GM21381 (cell line): Measurements from ENCODE around the gene HES5.
A peak's percentile ranks its signal among the peaks of the same experiment; 100 is the strongest.

Source experiments
- ATAC-seq: cut with Tn5 transposase; IDR thresholded peaks from one replicate; pipeline ENCODE4 v1.9.1; 2021; ENCODE audit warnings: mild to moderate bottlenecking, moderate library complexity; ENCODE audit not compliant: unreplicated experiment

The HES5 gene

GRCh38 chr1:2533365-2533764 lies 3.3 kb upstream of the HES5 start:
- ATAC-seq: no peak

- no peak for ATAC-seq
Observed at GRCh38 chr1:2532485-2533160, 2.6 kb upstream of the HES5 start.

DNA sequence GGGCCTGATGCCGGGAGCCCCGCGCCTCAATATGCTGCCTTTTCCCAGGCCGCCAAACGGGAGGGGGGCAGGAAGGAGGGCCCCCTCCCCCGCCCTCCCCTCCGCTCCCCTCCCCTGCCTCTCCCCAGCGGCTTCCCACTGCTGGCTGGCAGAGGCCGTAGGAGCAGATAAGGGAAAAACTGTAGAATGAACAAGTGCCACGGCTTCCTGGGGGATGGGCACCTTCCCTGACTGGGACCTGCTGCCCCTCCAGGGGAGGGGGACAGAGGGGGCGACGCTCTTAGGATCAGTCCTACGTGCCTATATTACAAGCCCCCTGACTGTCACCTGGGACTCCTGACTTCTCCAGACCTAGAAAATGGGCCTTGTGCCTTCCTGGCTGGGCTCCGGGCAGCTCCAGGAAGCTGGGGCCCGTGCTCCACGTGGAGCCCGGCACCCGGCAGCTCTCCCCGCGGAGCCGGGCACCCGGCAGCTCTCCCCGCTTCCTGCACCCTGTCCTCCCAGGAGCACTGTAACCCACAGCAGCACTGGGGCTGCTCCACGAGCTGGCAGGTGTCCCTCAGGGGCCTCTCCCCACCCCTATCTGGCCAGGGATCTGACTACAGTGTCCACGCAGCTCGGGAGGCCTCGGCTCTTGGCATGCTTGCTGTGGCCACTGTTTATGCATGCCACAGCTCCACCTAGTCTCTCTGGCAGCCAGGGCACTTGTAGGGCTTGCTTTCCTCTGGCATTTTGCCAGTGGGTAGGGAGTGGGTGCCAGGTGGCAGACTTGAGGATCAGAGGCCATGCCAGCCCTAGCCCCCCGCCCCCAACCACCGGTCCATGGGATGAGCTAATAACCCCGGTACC lies 674 bp upstream of the HES5 start:
- ATAC-seq: no peak

GRCh38 chr1:2528966-2529783 lies 888 bp downstream of the HES5 start:
- no peak for ATAC-seq

- ATAC-seq: no peak
Observed at GRCh38 chr1:2528611-2528965, 1.5 kb downstream of the HES5 start.

GRCh38 chr1:2528016-2528415 lies 2.0 kb downstream of the HES5 start:
- no peak for ATAC-seq

- ATAC-seq: no peak
Observed at GRCh38 chr1:2527556-2527860, 2.6 kb downstream of the HES5 start.

DNA sequence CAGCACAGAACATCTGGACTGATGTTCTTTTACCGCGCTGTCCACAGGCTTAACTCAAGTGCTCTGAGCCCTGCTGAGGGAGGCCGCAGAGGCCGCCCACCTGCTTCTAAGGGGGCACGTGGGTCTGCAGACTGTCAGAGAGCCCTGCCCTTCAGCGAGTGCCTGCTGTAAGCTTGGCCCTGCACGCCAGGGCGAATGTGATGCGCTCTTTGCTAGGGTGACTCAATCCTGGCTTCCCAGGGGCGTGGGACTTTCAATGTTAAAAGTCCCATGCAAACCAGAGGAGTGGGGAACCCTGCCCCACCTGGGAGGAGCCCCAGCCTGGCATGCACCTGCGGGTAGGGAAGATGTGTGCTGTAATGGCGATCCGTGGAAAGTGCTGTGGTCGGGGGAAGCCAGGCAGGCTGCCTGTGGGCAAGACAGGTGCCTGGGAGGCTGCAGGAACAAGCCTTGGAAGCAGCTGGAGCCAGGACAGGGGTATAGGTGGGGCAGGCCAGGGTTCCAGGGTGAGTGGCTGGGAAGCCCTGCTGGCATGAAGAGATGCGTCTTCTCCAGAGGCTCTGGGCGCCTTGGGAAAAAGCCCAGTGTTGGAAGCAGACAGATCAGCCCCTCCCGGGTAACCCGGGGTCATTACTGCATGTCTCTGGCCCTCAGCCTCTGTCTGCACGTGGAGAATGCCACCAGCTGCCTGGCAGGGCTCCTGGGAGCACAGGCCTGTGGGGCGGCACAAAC lies 3.1 kb downstream of the HES5 start:
- ATAC-seq: peak; percentile 28

- ATAC-seq: peak; percentile 83
Observed at GRCh38 chr1:2525920-2526823, 3.9 kb downstream of the HES5 start, which contains the start of gene PANK4. PANK4 (minus strand) TSS chr1:2526596; CDS start chr1:2526587, 9 bp downstream.

DNA sequence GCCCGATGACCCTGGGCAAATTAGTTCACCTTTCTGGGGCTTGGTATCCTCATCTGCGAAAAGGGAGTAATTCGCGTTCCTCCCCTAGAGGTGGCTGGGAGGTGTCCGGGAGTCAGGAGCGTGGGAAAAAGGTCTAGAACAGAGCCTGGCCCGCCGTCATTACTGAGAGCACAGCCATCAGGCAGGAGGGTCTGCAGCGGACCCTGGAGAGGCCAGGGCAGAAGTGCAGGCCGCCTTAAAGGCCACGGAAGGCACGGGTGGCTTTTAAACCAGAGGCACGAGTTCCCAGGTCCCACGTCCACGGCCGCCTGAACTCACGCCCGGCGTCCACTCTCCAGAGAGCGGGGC lies 4.5 kb downstream of the HES5 start:
- no peak for ATAC-seq

- ATAC-seq: no peak
Observed at GRCh38 chr1:2523891-2524609, 6.0 kb downstream of the HES5 start.

- no peak for ATAC-seq
Observed at GRCh38 chr1:2523191-2523890, 6.7 kb downstream of the HES5 start.

DNA sequence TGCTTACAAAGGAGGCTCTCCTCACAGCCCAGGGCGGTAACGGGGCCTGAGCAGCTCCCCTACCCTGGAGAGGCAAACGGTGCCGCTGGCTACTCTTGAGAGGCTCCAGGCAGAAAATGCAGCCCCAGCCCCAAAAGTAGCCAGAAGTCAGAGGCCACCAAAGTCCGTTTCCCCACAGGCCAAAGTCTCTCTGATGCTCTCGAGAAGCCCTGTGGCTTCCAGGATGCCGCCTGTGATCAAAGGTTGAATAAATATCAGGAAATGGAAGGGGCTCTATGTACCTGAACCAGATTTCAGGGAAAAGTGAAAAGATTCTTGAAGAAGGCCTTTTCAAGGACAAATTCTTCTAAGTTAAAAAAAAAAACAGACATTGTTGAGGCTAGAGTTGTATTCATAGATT lies 7.8 kb downstream of the HES5 start:
- no peak for ATAC-seq

- no peak for ATAC-seq
Observed at GRCh38 chr1:2520806-2521205, 9.3 kb downstream of the HES5 start.

DNA sequence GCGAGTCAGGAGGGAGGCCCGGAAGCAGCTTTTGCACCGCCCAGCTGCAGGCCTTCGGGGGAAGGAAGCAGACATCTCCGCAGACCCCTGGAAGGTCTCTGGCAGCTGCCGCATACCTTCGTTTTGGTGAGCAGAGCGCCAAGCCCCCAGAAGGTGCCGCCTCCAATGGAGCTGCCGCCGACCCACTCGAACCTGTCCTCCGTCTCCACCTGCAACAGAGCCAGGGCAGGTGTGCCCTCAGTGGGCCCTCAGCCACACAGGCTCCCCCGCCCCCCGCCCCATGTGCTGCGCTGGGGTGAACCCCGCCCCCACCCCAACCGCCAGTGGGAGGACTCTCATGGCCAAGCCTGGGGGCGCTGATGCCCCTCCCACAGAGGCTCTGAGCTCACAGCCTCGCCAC lies 9.9 kb downstream of the HES5 start:
- ATAC-seq: no peak

GRCh38 chr1:2519729-2520128 lies 10.3 kb downstream of the HES5 start:
- ATAC-seq: no peak

DNA sequence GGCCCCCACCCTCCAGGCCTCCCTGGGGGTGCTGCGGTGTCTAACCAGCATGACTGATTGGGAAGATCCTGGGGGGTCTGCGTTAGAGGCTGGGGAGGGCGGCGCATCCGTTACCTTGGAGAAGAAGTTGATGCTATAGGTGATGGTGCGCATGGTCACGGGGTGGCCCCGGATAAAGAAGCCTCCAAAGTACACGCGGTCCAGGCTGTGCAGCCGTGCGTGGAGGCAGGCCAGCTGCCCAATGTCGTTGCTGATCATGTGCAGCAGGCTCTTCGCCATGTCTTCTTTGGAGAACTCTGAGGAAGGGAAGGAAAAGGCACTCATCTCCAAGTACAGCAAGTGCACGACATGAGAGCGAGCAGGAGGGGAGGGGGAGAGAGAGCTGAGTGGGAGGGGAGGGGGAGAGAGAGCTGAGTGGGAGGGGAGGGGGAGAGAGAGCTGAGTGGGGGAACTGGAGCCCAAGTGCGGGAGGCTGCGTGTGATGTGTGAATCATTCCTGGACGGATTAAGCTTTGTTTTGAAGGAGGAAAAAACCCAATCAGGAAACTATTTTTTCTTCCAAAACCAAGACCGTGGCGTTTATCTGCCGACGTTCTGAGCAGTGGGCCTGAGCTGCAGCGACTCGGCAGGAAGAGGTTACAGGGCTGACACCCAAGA lies 10.9 kb downstream of the HES5 start:
- ATAC-seq: no peak

- no peak for ATAC-seq
Observed at GRCh38 chr1:2518528-2518927, 11.5 kb downstream of the HES5 start.
